ENCODE results near the gene YEATS2.

The YEATS2 gene

DNA sequence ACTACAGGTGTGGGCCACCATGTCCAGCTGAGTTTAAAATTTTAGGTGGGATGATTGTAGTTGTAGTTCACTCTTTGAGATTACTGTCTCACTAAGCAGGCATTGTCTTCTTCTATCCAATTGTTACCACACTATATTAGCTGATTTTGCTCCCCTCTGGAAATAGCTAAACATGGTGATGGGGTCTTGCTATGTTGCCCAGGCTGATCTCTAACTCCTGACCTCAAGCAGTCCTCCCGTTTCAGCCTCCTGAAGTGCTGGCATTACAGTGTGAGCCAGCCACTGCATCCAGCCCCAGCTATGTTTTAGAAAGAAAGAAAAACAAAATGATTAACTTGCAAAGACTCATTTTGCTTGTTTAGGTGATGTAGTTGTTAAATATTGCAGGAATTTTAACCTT lies 30.6 kb downstream of the YEATS2 start:
- H3K27ac ChIP-seq (ENCODE audit: poor library complexity, severe bottlenecking): no peak overlapping the region
- no peak overlapping the region for H3K4me3 ChIP-seq (ENCODE audit: severe bottlenecking)
- peaks cover 94% of the 10 kb centered on the region for H3K36me3 ChIP-seq (ENCODE audit: low read depth)
- no peak for ATAC-seq (ENCODE audit: low read depth)
- no peaks in the 10 kb centered on the region for H3K4me1 ChIP-seq (ENCODE audit: insufficient read depth, poor library complexity, severe bottlenecking)
- H3K9me3 ChIP-seq (ENCODE audit: severe bottlenecking): no peaks in the 10 kb centered on the region
- TF ChIP-seq, protein P1, sequence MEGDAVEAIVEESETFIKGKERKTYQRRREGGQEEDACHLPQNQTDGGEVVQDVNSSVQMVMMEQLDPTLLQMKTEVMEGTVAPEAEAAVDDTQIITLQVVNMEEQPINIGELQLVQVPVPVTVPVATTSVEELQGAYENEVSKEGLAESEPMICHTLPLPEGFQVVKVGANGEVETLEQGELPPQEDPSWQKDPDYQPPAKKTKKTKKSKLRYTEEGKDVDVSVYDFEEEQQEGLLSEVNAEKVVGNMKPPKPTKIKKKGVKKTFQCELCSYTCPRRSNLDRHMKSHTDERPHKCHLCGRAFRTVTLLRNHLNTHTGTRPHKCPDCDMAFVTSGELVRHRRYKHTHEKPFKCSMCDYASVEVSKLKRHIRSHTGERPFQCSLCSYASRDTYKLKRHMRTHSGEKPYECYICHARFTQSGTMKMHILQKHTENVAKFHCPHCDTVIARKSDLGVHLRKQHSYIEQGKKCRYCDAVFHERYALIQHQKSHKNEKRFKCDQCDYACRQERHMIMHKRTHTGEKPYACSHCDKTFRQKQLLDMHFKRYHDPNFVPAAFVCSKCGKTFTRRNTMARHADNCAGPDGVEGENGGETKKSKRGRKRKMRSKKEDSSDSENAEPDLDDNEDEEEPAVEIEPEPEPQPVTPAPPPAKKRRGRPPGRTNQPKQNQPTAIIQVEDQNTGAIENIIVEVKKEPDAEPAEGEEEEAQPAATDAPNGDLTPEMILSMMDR (IDR thresholded peaks at IDR 0.05; ENCODE audit: poor library complexity, severe bottlenecking): no peak
- H3K27me3 ChIP-seq (ENCODE audit: insufficient read depth, poor library complexity, severe bottlenecking): no peaks in the 10 kb centered on the region
- no peak for DNase-seq (ENCODE audit: low spot score)

- ATAC-seq (ENCODE audit: low read depth) (no peak), DNase-seq (ENCODE audit: low spot score) (no peak)
- Histone ChIP-seq H3K27ac (ENCODE audit: poor library complexity, severe bottlenecking) (no peak overlapping the region), H3K4me3 (ENCODE audit: severe bottlenecking) (no peak overlapping the region), H3K4me1 (ENCODE audit: insufficient read depth, poor library complexity, severe bottlenecking) (no peaks in the 10 kb centered on the region), H3K36me3 (ENCODE audit: low read depth) (peaks cover 94% of the 10 kb centered on the region), H3K27me3 (ENCODE audit: insufficient read depth, poor library complexity, severe bottlenecking) (no peaks in the 10 kb centered on the region), H3K9me3 (ENCODE audit: severe bottlenecking) (no peaks in the 10 kb centered on the region)
- TF ChIP-seq, protein P1 (IDR thresholded peaks at IDR 0.05; ENCODE audit: poor library complexity, severe bottlenecking): no peak
Observed at GRCh38 chr3:183730361-183730760, 32.8 kb downstream of the YEATS2 start.

DNA sequence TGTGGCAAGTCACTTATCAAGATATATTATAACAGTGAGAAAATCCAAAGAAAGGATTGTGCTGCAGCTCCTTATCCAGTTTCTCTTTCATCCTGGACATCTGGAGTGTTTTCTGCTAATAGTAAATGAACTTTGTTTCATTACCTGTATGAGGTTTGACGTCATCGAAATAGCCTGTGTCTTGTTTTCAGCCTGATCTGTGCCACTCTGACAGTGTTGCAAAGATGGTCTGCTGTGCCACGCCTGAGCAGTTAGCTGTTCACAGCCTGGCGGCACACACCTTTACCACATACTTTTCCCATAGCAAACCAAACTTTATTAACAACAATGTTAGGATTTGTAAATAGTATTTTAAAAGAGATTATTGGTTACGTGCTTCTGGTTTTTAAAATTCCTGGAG lies 34.0 kb downstream of the YEATS2 start:
- H3K27me3 ChIP-seq (ENCODE audit: insufficient read depth, poor library complexity, severe bottlenecking): no peaks in the 10 kb centered on the region
- H3K36me3 ChIP-seq (ENCODE audit: low read depth): peaks cover 94% of the 10 kb centered on the region
- DNase-seq (ENCODE audit: low spot score): no peak
- no peak for ATAC-seq (ENCODE audit: low read depth)
- H3K9me3 ChIP-seq (ENCODE audit: severe bottlenecking): no peaks in the 10 kb centered on the region
- no peaks in the 10 kb centered on the region for H3K4me1 ChIP-seq (ENCODE audit: insufficient read depth, poor library complexity, severe bottlenecking)
- H3K27ac ChIP-seq (ENCODE audit: poor library complexity, severe bottlenecking): no peak overlapping the region
- H3K4me3 ChIP-seq (ENCODE audit: severe bottlenecking): no peak overlapping the region
- TF ChIP-seq, protein P1 (IDR thresholded peaks at IDR 0.05; ENCODE audit: poor library complexity, severe bottlenecking): no peak

GRCh38 chr3:183733553-183733952 lies 36.0 kb downstream of the YEATS2 start:
- no peaks in the 10 kb centered on the region for H3K9me3 ChIP-seq (ENCODE audit: severe bottlenecking)
- no peaks in the 10 kb centered on the region for H3K27me3 ChIP-seq (ENCODE audit: insufficient read depth, poor library complexity, severe bottlenecking)
- DNase-seq (ENCODE audit: low spot score) (no peak), ATAC-seq (ENCODE audit: low read depth) (no peak)
- no peaks in the 10 kb centered on the region for H3K4me1 ChIP-seq (ENCODE audit: insufficient read depth, poor library complexity, severe bottlenecking)
- H3K36me3 ChIP-seq (ENCODE audit: low read depth): peaks cover 90% of the 10 kb centered on the region
- no peak overlapping the region for H3K4me3 ChIP-seq (ENCODE audit: severe bottlenecking)
- TF ChIP-seq, protein P1 (IDR thresholded peaks at IDR 0.05; ENCODE audit: poor library complexity, severe bottlenecking): no peak
- no peak overlapping the region for H3K27ac ChIP-seq (ENCODE audit: poor library complexity, severe bottlenecking)

GRCh38 chr3:183734750-183735494 lies 37.3 kb downstream of the YEATS2 start:
- no peaks in the 10 kb centered on the region for H3K9me3 ChIP-seq (ENCODE audit: severe bottlenecking)
- DNase-seq (ENCODE audit: low spot score) (no peak), ATAC-seq (ENCODE audit: low read depth) (no peak)
- no peak overlapping the region for H3K4me3 ChIP-seq (ENCODE audit: severe bottlenecking)
- H3K27me3 ChIP-seq (ENCODE audit: insufficient read depth, poor library complexity, severe bottlenecking): no peaks in the 10 kb centered on the region
- TF ChIP-seq, protein P1 (IDR thresholded peaks at IDR 0.05; ENCODE audit: poor library complexity, severe bottlenecking): no peak
- H3K27ac ChIP-seq (ENCODE audit: poor library complexity, severe bottlenecking): no peak overlapping the region
- H3K36me3 ChIP-seq (ENCODE audit: low read depth): peaks cover 78% of the 10 kb centered on the region
- H3K4me1 ChIP-seq (ENCODE audit: insufficient read depth, poor library complexity, severe bottlenecking): no peaks in the 10 kb centered on the region

Measured in RWPE2 (cell line).